ENCODE data around the gene IGF2R. TPM values are rescaled to one million over a fixed set of nuclear protein-coding genes. Genes with fewer than 3 reads are reported as not detected.
"Not testable (repeated sequence)": the region's sequence is repeated elsewhere in the genome, so short reads cannot be mapped to it uniquely, and the experiment has no call there.

The IGF2R gene
- total and polyA plus RNA-seq, 4 experiments from 2014 or later, result 4.5 to 79.2 (median 48.1) TPM

GRCh38 chr6:160121981-160122380 lies 153.1 kb downstream of the IGF2R start:
- H3K9me3 ChIP-seq (ENCODE audit: control insufficient read depth in 1 of 2, low read length in 2 of 2), result no peaks in the 10 kb centered on the region
- Mint-ChIP-seq H3K4me1 (no peaks in the 10 kb centered on the region), H3K9me3 (no peaks in the 10 kb centered on the region), H3K27me3 (no peaks in the 10 kb centered on the region), H3K4me3 (no peak overlapping the region), H3K27ac (no peak overlapping the region), H3K36me3 (peaks cover 2 to 24% of the 10 kb centered on the region in 2 donors)
- intact Hi-C loops (cut with micrococcal nuclease), result no loop called here
- no peaks in the 10 kb centered on the region for H3K4me1 ChIP-seq (ENCODE audit: insufficient read depth, low read length)
- no peak overlapping the region for H3K4me3 ChIP-seq (ENCODE audit: low read length in 2 of 2)
- DNase-seq, result no peak
- no peaks in the 10 kb centered on the region for H3K27me3 ChIP-seq (ENCODE audit: insufficient read depth, low read length)
- H3K27ac ChIP-seq (ENCODE audit: low read depth, low read length), result no peak overlapping the region
- no peaks in the 10 kb centered on the region for H3K36me3 ChIP-seq (ENCODE audit: insufficient read depth, low read length)
- CTCF ChIA-PET (ENCODE audit: partially characterized antibody), result no interaction called here
- POLR2A ChIA-PET (ENCODE audit: partially characterized antibody), result no interaction called here

GRCh38 chr6:160122744-160123143 lies 153.9 kb downstream of the IGF2R start:
- H3K9me3 ChIP-seq (ENCODE audit: control insufficient read depth in 1 of 2, low read length in 2 of 2), result no peaks in the 10 kb centered on the region
- DNase-seq, result no peak
- Mint-ChIP-seq H3K4me1 (no peaks in the 10 kb centered on the region), H3K27me3 (no peaks in the 10 kb centered on the region), H3K9me3 (no peaks in the 10 kb centered on the region), H3K36me3 (peaks cover 2 to 18% of the 10 kb centered on the region in 2 donors), H3K4me3 (no peak overlapping the region), H3K27ac (no peak overlapping the region)
- H3K27me3 ChIP-seq (ENCODE audit: insufficient read depth, low read length), result no peaks in the 10 kb centered on the region
- H3K4me3 ChIP-seq (ENCODE audit: low read length in 2 of 2), result no peak overlapping the region
- no peaks in the 10 kb centered on the region for H3K36me3 ChIP-seq (ENCODE audit: insufficient read depth, low read length)
- intact Hi-C loops (cut with micrococcal nuclease), result no loop called here
- ChIA-PET CTCF (ENCODE audit: partially characterized antibody) (no interaction called here), POLR2A (ENCODE audit: partially characterized antibody) (no interaction called here)
- H3K4me1 ChIP-seq (ENCODE audit: insufficient read depth, low read length), result no peaks in the 10 kb centered on the region
- H3K27ac ChIP-seq (ENCODE audit: low read depth, low read length), result no peak overlapping the region

- POLR2A ChIA-PET (ENCODE audit: partially characterized antibody), result no interaction called here
Observed at GRCh38 chr6:160124007-160124406, 155.1 kb downstream of the IGF2R start.

GRCh38 chr6:160124605-160125004 lies 155.7 kb downstream of the IGF2R start:
- H3K9me3 ChIP-seq (ENCODE audit: control insufficient read depth in 1 of 2, low read length in 2 of 2), result no peaks in the 10 kb centered on the region
- no peaks in the 10 kb centered on the region for H3K4me1 ChIP-seq (ENCODE audit: insufficient read depth, low read length)
- H3K4me3 ChIP-seq (ENCODE audit: low read length in 2 of 2), result no peak overlapping the region
- ChIA-PET CTCF (ENCODE audit: partially characterized antibody) (no interaction called here), POLR2A (ENCODE audit: partially characterized antibody) (no interaction called here)
- no peak overlapping the region for H3K27ac ChIP-seq (ENCODE audit: low read depth, low read length)
- no peaks in the 10 kb centered on the region for H3K27me3 ChIP-seq (ENCODE audit: insufficient read depth, low read length)
- H3K36me3 ChIP-seq (ENCODE audit: insufficient read depth, low read length), result no peaks in the 10 kb centered on the region
- Mint-ChIP-seq H3K36me3 (peaks cover 0 to 11% of the 10 kb centered on the region in 2 donors), H3K4me3 (no peak overlapping the region), H3K9me3 (no peaks in the 10 kb centered on the region), H3K4me1 (no peaks in the 10 kb centered on the region), H3K27ac (peak overlapping the region in 1 of 7 donors; percentile 30), H3K27me3 (no peaks in the 10 kb centered on the region)
- DNase-seq, result no peak
- intact Hi-C loops (cut with micrococcal nuclease), result no loop called here

More at GRCh38 chr6:160124007-160124406, 155.1 kb downstream of the IGF2R start:
- Histone ChIP-seq H3K4me1 (ENCODE audit: insufficient read depth, low read length) (no peaks in the 10 kb centered on the region), H3K27me3 (ENCODE audit: insufficient read depth, low read length) (no peaks in the 10 kb centered on the region), H3K27ac (ENCODE audit: low read depth, low read length) (no peak overlapping the region), H3K9me3 (ENCODE audit: control insufficient read depth in 1 of 2, low read length in 2 of 2) (no peaks in the 10 kb centered on the region), H3K4me3 (ENCODE audit: low read length in 2 of 2) (no peak overlapping the region), H3K36me3 (ENCODE audit: insufficient read depth, low read length) (no peaks in the 10 kb centered on the region)
- no peaks in the 10 kb centered on the region for H3K9me3 Mint-ChIP-seq
- peak overlapping the region in 1 of 8 donors; percentile 53 for H3K4me3 Mint-ChIP-seq
- DNase-seq, result no peak
- no peaks in the 10 kb centered on the region for H3K27me3 Mint-ChIP-seq
- H3K27ac Mint-ChIP-seq, result no peak overlapping the region
- CTCF ChIA-PET (ENCODE audit: partially characterized antibody), result no interaction called here
- H3K4me1 Mint-ChIP-seq, result no peaks in the 10 kb centered on the region
- intact Hi-C loops (cut with micrococcal nuclease), result no loop called here
- peaks cover 0 to 16% of the 10 kb centered on the region in 2 donors for H3K36me3 Mint-ChIP-seq

- H3K27ac ChIP-seq (ENCODE audit: low read depth, low read length); H3K4me1 Mint-ChIP-seq; H3K4me3 Mint-ChIP-seq; intact Hi-C loops (cut with micrococcal nuclease); H3K36me3 ChIP-seq (ENCODE audit: insufficient read depth, low read length); H3K27ac Mint-ChIP-seq; H3K9me3 ChIP-seq (ENCODE audit: control insufficient read depth in 1 of 2, low read length in 2 of 2); H3K4me3 ChIP-seq (ENCODE audit: low read length in 2 of 2); DNase-seq; H3K27me3 Mint-ChIP-seq; H3K27me3 ChIP-seq (ENCODE audit: insufficient read depth, low read length); H3K9me3 Mint-ChIP-seq; CTCF ChIA-PET (ENCODE audit: partially characterized antibody); H3K4me1 ChIP-seq (ENCODE audit: insufficient read depth, low read length); POLR2A ChIA-PET (ENCODE audit: partially characterized antibody): not testable (repeated sequence)
- H3K36me3 Mint-ChIP-seq, result peaks cover 0 to 11% of the 10 kb centered on the region in 2 donors
Observed at GRCh38 chr6:160125105-160125504, 156.2 kb downstream of the IGF2R start.

- no peaks in the 10 kb centered on the region for H3K36me3 ChIP-seq (ENCODE audit: insufficient read depth, low read length)
- H3K36me3 Mint-ChIP-seq, result peaks cover 0 to 3% of the 10 kb centered on the region in 2 donors
- POLR2A ChIA-PET (ENCODE audit: partially characterized antibody), result no interaction called here
- H3K27me3 Mint-ChIP-seq, result no peaks in the 10 kb centered on the region
- no peaks in the 10 kb centered on the region for H3K4me1 Mint-ChIP-seq
- CTCF ChIA-PET (ENCODE audit: partially characterized antibody), result interaction anchor here (1.3 kb wide), 1 partner anchor 328 kb away, joined by 4 read pairs; no protein-coding TSS in a partner anchor
- H3K27me3 ChIP-seq (ENCODE audit: insufficient read depth, low read length), result no peaks in the 10 kb centered on the region
- no peaks in the 10 kb centered on the region for H3K9me3 Mint-ChIP-seq
- no peak for DNase-seq
- no peak overlapping the region for H3K4me3 Mint-ChIP-seq
- intact Hi-C loops (cut with micrococcal nuclease), result no loop called here
- H3K27ac ChIP-seq (ENCODE audit: low read depth, low read length), result no peak overlapping the region
- no peak overlapping the region for H3K27ac Mint-ChIP-seq
- H3K4me1 ChIP-seq (ENCODE audit: insufficient read depth, low read length), result no peaks in the 10 kb centered on the region
- no peaks in the 10 kb centered on the region for H3K9me3 ChIP-seq (ENCODE audit: control insufficient read depth in 1 of 2, low read length in 2 of 2)
- H3K4me3 ChIP-seq (ENCODE audit: low read length in 2 of 2), result no peak overlapping the region
Observed at GRCh38 chr6:160127270-160128124, 158.6 kb downstream of the IGF2R start.

GRCh38 chr6:160128125-160128683 lies 159.3 kb downstream of the IGF2R start:
- H3K27me3 Mint-ChIP-seq, result no peaks in the 10 kb centered on the region
- no peak overlapping the region for H3K27ac Mint-ChIP-seq
- DNase-seq, result no peak
- Histone ChIP-seq H3K36me3 (ENCODE audit: insufficient read depth, low read length) (no peaks in the 10 kb centered on the region), H3K27me3 (ENCODE audit: insufficient read depth, low read length) (no peaks in the 10 kb centered on the region), H3K27ac (ENCODE audit: low read depth, low read length) (no peak overlapping the region), H3K9me3 (ENCODE audit: control insufficient read depth in 1 of 2, low read length in 2 of 2) (no peaks in the 10 kb centered on the region), H3K4me3 (ENCODE audit: low read length in 2 of 2) (no peak overlapping the region), H3K4me1 (ENCODE audit: insufficient read depth, low read length) (no peaks in the 10 kb centered on the region)
- intact Hi-C loops (cut with micrococcal nuclease), result no loop called here
- no peaks in the 10 kb centered on the region for H3K4me1 Mint-ChIP-seq
- no peak overlapping the region for H3K4me3 Mint-ChIP-seq
- ChIA-PET POLR2A (ENCODE audit: partially characterized antibody) (no interaction called here), CTCF (ENCODE audit: partially characterized antibody) (interaction anchor here (1.3 kb wide), 1 partner anchor 328 kb away, joined by 4 read pairs; no protein-coding TSS in a partner anchor)
- no peaks in the 10 kb centered on the region for H3K9me3 Mint-ChIP-seq
- H3K36me3 Mint-ChIP-seq, result peaks cover 0 to 2% of the 10 kb centered on the region in 2 donors

Data from CD4-positive, alpha-beta memory T cell (primary cell).